ENCODE data around the gene TRIM41. TPM values are rescaled to one million over a fixed set of nuclear protein-coding genes. Genes with fewer than 3 reads are reported as not detected.
A peak's percentile ranks its signal among the peaks of the same experiment; 100 is the strongest.

TRIM41 gene
- total and polyA plus RNA-seq, 9 of the 15 experiments (the other 6 are each of a cell fraction or from before 2014, with no cell fraction given), result 1.8 to 47.6 (median 20.9) TPM

GRCh38 chr5:181189363-181189961 is 33.6 kb upstream of the TRIM41 start (continued):
- TF ChIP-seq ZBTB9 (CRISPR knock-in tag; IDR thresholded peaks at IDR 0.05), result 0 out of 2 replicates have a peak, but pooled peaks have one; percentile 28
- no peak for TF ChIP-seq ERF (CRISPR knock-in tag; IDR thresholded peaks at IDR 0.05)
- TF ChIP-seq PHF8 (IDR thresholded peaks at IDR 0.05; ENCODE audit: borderline replicate concordance, low read length), result peak; percentile 13; the same call in 1 of the 2 replicates
- no peak for TF ChIP-seq ZFPM2 (CRISPR knock-in tag; IDR thresholded peaks at IDR 0.05)
- TF ChIP-seq C11orf30 (IDR thresholded peaks at IDR 0.05; ENCODE audit: low read depth), result no peak
- no peak for TF ChIP-seq CGGBP1 (CRISPR knock-in tag; IDR thresholded peaks at IDR 0.05)
- peak; percentile 4 to 36; a peak in 1 of 4 replicates for TF ChIP-seq MAZ (CRISPR knock-in tag; conservative IDR thresholded peaks at IDR 0.05 in 1 of 2, IDR thresholded peaks at IDR 0.05 in 1 of 2)
- TF ChIP-seq NFE2 (IDR thresholded peaks at IDR 0.05; ENCODE audit: low read depth), result no peak
- TF ChIP-seq MYBL2 (IDR thresholded peaks at IDR 0.05; ENCODE audit: low read depth), result no peak
- TF ChIP-seq MYBL2 (CRISPR knock-in tag; IDR thresholded peaks at IDR 0.05; ENCODE audit: borderline replicate concordance), result no peak
- peak; percentile 14 for TF ChIP-seq SAP30 (IDR thresholded peaks at IDR 0.05; ENCODE audit: borderline replicate concordance, insufficient read depth, low read depth, low read length, poor library complexity, severe bottlenecking)
- TF ChIP-seq BACH1 (tag; IDR thresholded peaks at IDR 0.05), result no peak
- no peak for TF ChIP-seq CBFA2T3 (IDR thresholded peaks at IDR 0.05)
- TF ChIP-seq ZNF764 (CRISPR knock-in tag; IDR thresholded peaks at IDR 0.05; ENCODE audit: low read depth), result no peak
- no peak for TF ChIP-seq REST (IDR thresholded peaks at IDR 0.05; ENCODE audit: borderline replicate concordance)
- TF ChIP-seq REST (CRISPR knock-in tag; IDR thresholded peaks at IDR 0.05; ENCODE audit: low read depth), result no peak
- 0 out of 2 replicates have a peak, but pooled peaks have one; percentile 2 for TF ChIP-seq GATAD2A (IDR thresholded peaks at IDR 0.05)
- TF ChIP-seq NCOA4 (IDR thresholded peaks at IDR 0.05; ENCODE audit: partially characterized antibody), result no peak
- no peak for TF ChIP-seq SIX5 (IDR thresholded peaks at IDR 0.05; ENCODE audit: borderline replicate concordance in 1 of 2, insufficient read depth in 1 of 2, low read depth in 1 of 2, low read length in 2 of 2)

All from K562 (cell line).